HepG2 (cell line): ENCODE results near the gene BSND. TPM values are rescaled to one million over a fixed set of nuclear protein-coding genes. Genes with fewer than 3 reads are reported as not detected.

Source experiments
- ATAC-seq: fragments of 200-7000 bp; cut with Tn5 transposase; 3 replicates; pipeline ENCODE4 v1.9.1; 2020; ENCODE audit warnings: mild to moderate bottlenecking, moderate library complexity
- BruUV-seq: library from RNA; stranded (reverse); fragments of 400-500 nt; replicated peaks from 2 replicates; lab custom pipeline; 2021; lab: Mats Ljungman, UMichigan
- CTCF ChIA-PET: fragments of 300-600 bp; formaldehyde crosslinking; extraction: SDS; loops from one replicate; lab custom pipeline; 2021; ENCODE audit warnings: low total read pairs, inconsistent platforms, low intra/inter-chr PET ratio; lab: Yijun Ruan, JAX
- POLR2A ChIA-PET: fragments of 350-600 bp; sonication (Branson Sonifier 250); formaldehyde crosslinking; loops from one replicate; lab custom pipeline; 2020; ENCODE audit warnings: antibody characterized with exemption, inconsistent platforms; lab: Yijun Ruan, JAX
- DNase-seq: peaks from one replicate; pipeline ENCODE4 v3.0.0-alpha.2; 2015; ENCODE audit warnings: low spot score
- FAIRE-seq: peaks from 3 replicates; lab custom pipeline; 2011; peaks lifted over from hg19 to GRCh38; lab: Jason Lieb, UNC
- H2AFZ ChIP-seq: one replicate; pipeline ENCODE4 v1.6.1; 2011; ENCODE audit warnings: low read length, inconsistent platforms
- H3K27ac ChIP-seq: fragments of 300-600 bp; 3 replicates; pipeline ENCODE4 v1.8.0; 2011; ENCODE audit warnings: mixed run types, mild to moderate bottlenecking, mixed read lengths, low read length, inconsistent platforms; ENCODE audit not compliant: insufficient read depth; ENCODE audit errors: extremely low read length
- H3K27me3 ChIP-seq, 2 experiments: fragments of 200-600 bp in 1 of 2; 2 replicates in 1 of 2; 3 replicates in 1 of 2; pipeline versions ENCODE4 v1.6.0 to v1.8.0; 2011; ENCODE audit warnings: low read length in 2 of 2, mild to moderate bottlenecking in 2 of 2, moderate library complexity in 2 of 2, inconsistent platforms in 1 of 2; ENCODE audit not compliant: insufficient read depth in 2 of 2, control insufficient read depth in 1 of 2
- H3K36me3 ChIP-seq, 2 experiments: fragments of 200-600 bp in 1 of 2; replicated peaks in 1 of 2; 2 replicates in 1 of 2; 3 replicates in 1 of 2; pipeline versions ENCODE4 v1.5.1 to v1.8.0; 2011; ENCODE audit warnings: low read length in 2 of 2, inconsistent platforms in 1 of 2; ENCODE audit not compliant: insufficient read depth in 2 of 2, control insufficient read depth in 1 of 2
- H3K4me1 ChIP-seq: 2 replicates; pipeline ENCODE4 v1.5.1; 2012; ENCODE audit warnings: low read length, inconsistent platforms; ENCODE audit not compliant: insufficient read depth
- H3K4me2 ChIP-seq: 2 replicates; pipeline ENCODE4 v1.6.0; 2011; ENCODE audit warnings: low read depth, low read length, inconsistent platforms
- H3K4me3 ChIP-seq, 3 experiments: fragments of 200-600 bp in 1 of 3; sonication (generic), shearing (Covaris generic) in 1 of 3; replicated peaks in 1 of 3; 2 replicates each; pipeline ENCODE4 v1.5.1; 2011 to 2016; ENCODE audit warnings: low read length in 3 of 3, inconsistent platforms in 2 of 3, low read depth in 2 of 3, mild to moderate bottlenecking in 2 of 3, control low read depth in 1 of 3, mixed read lengths in 1 of 3; ENCODE audit not compliant: insufficient read depth in 1 of 3
- H3K79me2 ChIP-seq: one replicate; pipeline ENCODE4 v1.6.1; 2011; ENCODE audit warnings: low read length, inconsistent platforms; ENCODE audit not compliant: insufficient read depth
- H3K9ac ChIP-seq: 2 replicates; pipeline ENCODE4 v1.6.0; 2011; ENCODE audit warnings: mild to moderate bottlenecking, low read depth, low read length, inconsistent platforms; ENCODE audit not compliant: insufficient read depth
- H3K9me3 ChIP-seq: 2 replicates; pipeline ENCODE4 v1.5.1; 2012; ENCODE audit warnings: mild to moderate bottlenecking, low read length
- H4K20me1 ChIP-seq: 2 replicates; pipeline ENCODE4 v1.6.0; 2011; ENCODE audit warnings: inconsistent platforms, mild to moderate bottlenecking, low read length, moderate library complexity; ENCODE audit not compliant: insufficient read depth
- EEA1 ChIP-seq: sonication (generic); formaldehyde crosslinking; IDR thresholded peaks from 2 replicates; pipeline ENCODE4 v1.5.1; 2020; ENCODE audit warnings: mild to moderate bottlenecking, missing genetic modification reagents, borderline replicate concordance
- JUND ChIP-seq: sonication (generic); formaldehyde crosslinking; IDR thresholded peaks from 2 replicates; pipeline ENCODE4 v1.8.0; 2022; ENCODE audit warnings: mild to moderate bottlenecking, missing genetic modification reagents
- NR2F1 ChIP-seq, 2 experiments: fragments of 450-650 bp in 1 of 2; formaldehyde crosslinking in 1 of 2; IDR thresholded peaks; 2 replicates each; pipeline versions ENCODE4 v1.5.0 to v1.6.1; 2016 to 2020; ENCODE audit warnings: mild to moderate bottlenecking in 1 of 2, missing compliant biosample characterization in 1 of 2, missing genetic modification reagents in 1 of 2, moderate library complexity in 1 of 2
- PCBP1 ChIP-seq: fragments of 200-400 bp; formaldehyde crosslinking; IDR thresholded peaks from 2 replicates; pipeline ENCODE4 v1.6.1; 2017; ENCODE audit warnings: mild to moderate bottlenecking, low read depth, low read length, borderline replicate concordance
- POLR2A ChIP-seq, 2 experiments: IDR thresholded peaks; 2 replicates each; pipeline ENCODE4 v1.6.1; 2011; ENCODE audit warnings: low read depth in 2 of 2, low read length in 2 of 2, mild to moderate bottlenecking in 1 of 2, moderate library complexity in 1 of 2; ENCODE audit not compliant: insufficient read depth in 1 of 2
- ZNF768 ChIP-seq: sonication (generic); formaldehyde crosslinking; IDR thresholded peaks from 2 replicates; pipeline ENCODE4 v1.4.0; 2020; ENCODE audit warnings: missing genetic modification reagents
- WGBS: methylation state at CpG from one replicate; pipeline ENCODE4 v1.1.6; 2017; ENCODE audit warnings: low lambda C conversion rate; 5-methylcytosine and 5-hydroxymethylcytosine counted together
- in situ Hi-C: cut with HindIII; loops from 2 replicates; pipeline ENCODE4 v1.10.0; 2017; ENCODE audit warnings: low pct_unique_long_range_greater_than_20kb; ENCODE audit not compliant: extremely low pct_ligation_motif_present
- intact Hi-C: fragments of 100-400 bp; cut with micrococcal nuclease; formaldehyde crosslinking; loops from one replicate; pipeline ENCODE4 v1.10.0; 2022; ENCODE audit not compliant: unreplicated experiment
- polyA plus RNA-seq, 8 experiments: library from polyadenylated mRNA; depleted of rRNA in 3 of 8; stranded (reverse) in 7 of 8; unstranded in 1 of 8; fragments of >200 nt; fragmentation: Illumina TruSeq in 4 of 8; extraction: Trizol in 4 of 8; gene quantifications; 2 replicates each; pipeline versions ENCODE4 v1.2.1 to v1.2.3, GENCODE V29; 2011 to 2016; ENCODE audit warnings: low read depth in 4 of 8, missing spikeins in 1 of 8, mixed read lengths in 1 of 8; ENCODE audit not compliant: insufficient read depth in 1 of 8
- total RNA-seq, 5 experiments: library from RNA; depleted of rRNA; stranded (reverse); fragments of >200 nt; fragmentation: Illumina TruSeq; extraction: Trizol; gene quantifications; 2 replicates each; pipeline ENCODE4 v1.2.3, GENCODE V29; 2016; ENCODE audit warnings: low read depth in 1 of 5
- TF ChIP-seq, protein P1 (sequence below): sonication (generic); formaldehyde crosslinking; IDR thresholded peaks from 2 replicates; pipeline ENCODE4 v1.5.0; 2020; ENCODE audit warnings: missing genetic modification reagents
- TF ChIP-seq, protein P2 (sequence below): sonication (generic); formaldehyde crosslinking; IDR thresholded peaks from 2 replicates; pipeline ENCODE4 v1.8.0; 2023; ENCODE audit warnings: mild to moderate bottlenecking, missing genetic modification reagents

The BSND gene
- total and polyA plus RNA-seq, 2 of the 13 experiments (the other 11 are each of a cell fraction or from before 2014, with no cell fraction given), result not detected

DNA sequence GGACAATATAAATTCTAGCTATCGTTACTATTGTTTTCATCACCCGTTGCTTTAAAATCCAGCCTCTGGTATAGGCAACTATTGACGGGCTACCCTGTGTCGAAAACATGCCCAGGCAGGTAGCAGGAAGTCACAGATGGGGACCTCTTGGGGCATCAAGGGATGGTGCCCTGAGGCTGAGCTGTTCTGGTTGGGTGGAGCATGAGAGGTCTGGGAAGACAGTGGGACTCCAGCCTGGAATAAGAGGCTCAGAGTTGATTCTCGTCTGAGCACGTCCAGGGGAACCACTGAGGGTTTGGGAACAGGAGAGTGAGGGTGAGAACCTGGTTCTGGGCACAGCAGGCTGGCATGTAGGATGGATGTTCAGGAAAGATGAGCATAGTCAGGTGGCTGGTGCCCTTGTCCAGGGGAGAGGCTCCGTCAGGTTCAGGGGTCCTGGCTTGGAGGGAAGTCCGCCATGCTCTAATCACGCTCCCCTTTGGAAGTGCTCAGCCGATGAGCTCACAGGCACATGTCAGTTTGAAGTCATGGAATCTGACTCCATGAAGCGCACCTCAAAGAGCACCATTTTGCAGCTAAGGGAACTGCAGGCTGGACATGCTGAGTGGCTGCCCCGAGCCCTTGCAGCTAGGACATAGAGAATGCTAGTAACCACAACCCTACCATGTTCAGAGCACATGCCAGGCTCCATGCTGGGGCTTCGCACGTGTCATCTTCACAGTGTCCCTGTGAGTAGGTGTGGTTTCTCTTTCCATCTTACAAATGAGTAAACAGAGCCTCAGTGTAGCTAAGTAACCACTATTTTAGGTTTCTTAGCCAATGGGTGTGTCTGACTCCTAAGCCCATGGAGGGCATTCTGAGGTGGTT is 61.6 kb downstream of the BSND start:
- WGBS, result 94% methylated on average over 8 of the region's 14 CpGs
- Histone ChIP-seq H3K9ac (no peak overlapping the region), H3K9me3 (no peaks in the 10 kb centered on the region), H2AFZ (no peak overlapping the region), H3K36me3 (peaks cover 10 to 70% of the 10 kb centered on the region in 2 experiments; a peak in 4 of 5 replicates), H3K4me2 (no peak overlapping the region), H3K27ac (no peak overlapping the region), H3K4me3 (no peak overlapping the region), H4K20me1 (peaks cover 3% of the 10 kb centered on the region; the same call in 1 of the 2 replicates), H3K79me2 (no peaks in the 10 kb centered on the region), H3K4me1 (no peaks in the 10 kb centered on the region)
- no peak for DNase-seq
- CTCF ChIA-PET, result no interaction called here
- ATAC-seq, result no peak
- intact Hi-C loops (no loop called here), in situ Hi-C loops (no loop called here)
- BruUV-seq, result no TSS peak
- no peak for FAIRE-seq
- TF ChIP-seq POLR2A (IDR thresholded peaks at IDR 0.05; ENCODE audit: insufficient read depth in 1 of 2, low read depth in 2 of 2, low read length in 2 of 2), result 0 out of 4 replicates have a peak, but pooled peaks of 1 of the 2 experiments have one; percentile 7
- TF ChIP-seq, protein P1, sequence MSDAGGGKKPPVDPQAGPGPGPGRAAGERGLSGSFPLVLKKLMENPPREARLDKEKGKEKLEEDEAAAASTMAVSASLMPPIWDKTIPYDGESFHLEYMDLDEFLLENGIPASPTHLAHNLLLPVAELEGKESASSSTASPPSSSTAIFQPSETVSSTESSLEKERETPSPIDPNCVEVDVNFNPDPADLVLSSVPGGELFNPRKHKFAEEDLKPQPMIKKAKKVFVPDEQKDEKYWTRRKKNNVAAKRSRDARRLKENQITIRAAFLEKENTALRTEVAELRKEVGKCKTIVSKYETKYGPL (CRISPR knock-in tag), result no peak
- TF ChIP-seq, all 625 proteins: peak for 1
- POLR2A ChIA-PET, result no interaction called here
- H3K27me3 ChIP-seq, result no peaks in the 10 kb centered on the region

DNA sequence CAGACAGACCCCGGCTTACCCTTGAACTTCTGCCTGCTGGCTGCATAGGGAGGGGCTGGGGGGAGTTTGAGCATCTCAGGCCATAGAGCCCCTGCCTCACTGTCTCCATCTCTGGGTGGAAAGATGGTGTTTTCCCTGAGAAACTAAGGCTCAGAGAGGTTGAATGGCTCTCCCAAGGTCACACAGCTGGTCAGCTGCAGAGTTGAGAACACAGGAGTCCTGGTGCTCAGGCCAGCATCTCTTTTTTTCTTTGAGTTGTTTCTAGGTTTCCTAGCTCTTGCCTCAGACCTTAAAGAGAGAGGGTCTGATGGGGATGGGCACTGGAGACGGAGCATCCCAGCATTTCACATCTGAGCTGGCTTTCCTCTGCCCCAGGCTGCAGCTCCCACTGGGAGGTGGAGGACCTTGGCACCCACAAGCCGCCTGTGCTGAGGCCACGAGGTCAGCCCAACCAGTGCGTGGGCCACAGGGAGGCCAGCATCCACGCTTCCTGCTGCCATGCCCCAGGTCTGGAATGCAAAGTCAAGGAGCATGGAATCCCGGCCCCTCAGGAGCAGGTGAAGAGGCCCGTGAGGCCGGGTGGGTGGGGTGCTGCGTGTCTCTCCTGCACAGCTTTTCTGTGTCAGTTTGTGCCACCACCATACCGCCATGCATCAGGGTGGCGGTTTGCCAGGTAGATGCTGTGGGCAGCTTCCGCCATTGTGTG is 62.4 kb downstream of the BSND start:
- ChIA-PET POLR2A (no interaction called here), CTCF (no interaction called here)
- Histone ChIP-seq H2AFZ (no peak overlapping the region), H3K4me1 (no peaks in the 10 kb centered on the region), H3K36me3 (peaks cover 10 to 70% of the 10 kb centered on the region in 2 experiments; a peak in 4 of 5 replicates), H3K79me2 (no peaks in the 10 kb centered on the region), H3K4me3 (no peak overlapping the region), H4K20me1 (peaks cover 3% of the 10 kb centered on the region; the same call in 1 of the 2 replicates), H3K9ac (no peak overlapping the region), H3K4me2 (no peak overlapping the region), H3K27me3 (no peaks in the 10 kb centered on the region), H3K27ac (no peak overlapping the region), H3K9me3 (no peaks in the 10 kb centered on the region)
- ATAC-seq, result no peak
- TF ChIP-seq JUND (no peak), EEA1 (CRISPR knock-in tag) (no peak), PCBP1 (no peak), ZNF768 (peak; percentile 85), NR2F1 (CRISPR knock-in tag; IDR thresholded peaks at IDR 0.05) (no peak)
- TF ChIP-seq, protein P2, sequence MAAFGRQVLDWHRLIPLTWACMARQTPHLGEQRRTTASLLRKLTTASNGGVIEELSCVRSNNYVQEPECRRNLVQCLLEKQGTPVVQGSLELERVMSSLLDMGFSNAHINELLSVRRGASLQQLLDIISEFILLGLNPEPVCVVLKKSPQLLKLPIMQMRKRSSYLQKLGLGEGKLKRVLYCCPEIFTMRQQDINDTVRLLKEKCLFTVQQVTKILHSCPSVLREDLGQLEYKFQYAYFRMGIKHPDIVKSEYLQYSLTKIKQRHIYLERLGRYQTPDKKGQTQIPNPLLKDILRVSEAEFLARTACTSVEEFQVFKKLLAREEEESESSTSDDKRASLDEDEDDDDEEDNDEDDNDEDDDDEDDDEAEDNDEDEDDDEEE (CRISPR knock-in tag), result no peak
- DNase-seq, result no peak
- BruUV-seq, result no TSS peak
- in situ Hi-C loops, result no loop called here
- 94% methylated on average over 10 of the region's 13 CpGs for WGBS
- no peak for FAIRE-seq
- intact Hi-C loops, result no loop called here
